Kidney epithelial cell (primary cell): ENCODE measurements around the gene APBB1IP. TPM values are rescaled to one million over a fixed set of nuclear protein-coding genes. Genes with fewer than 3 reads are reported as not detected.

ENCODE experiments used
- DNase-seq: peaks from one replicate; pipeline ENCODE4 v3.0.0-alpha.2; 2010; ENCODE audit warnings: low read depth
- H3K27me3 ChIP-seq: 2 replicates; pipeline ENCODE4 v1.6.0; 2011; ENCODE audit warnings: low read length; ENCODE audit not compliant: control insufficient read depth, insufficient read depth
- H3K36me3 ChIP-seq: 2 replicates; pipeline ENCODE4 v1.5.1; 2011; ENCODE audit warnings: low read length; ENCODE audit not compliant: control insufficient read depth, insufficient read depth
- H3K4me3 ChIP-seq: 2 replicates; pipeline ENCODE4 v1.5.1; 2011; ENCODE audit warnings: low read depth, mild to moderate bottlenecking, control low read depth, low read length
- total RNA-seq: library from RNA; depleted of rRNA; stranded (reverse); fragments of >200 nt; gene quantifications from 2 replicates; pipeline ENCODE4 v1.2.3, GENCODE V29; 2015
- TF ChIP-seq, protein P1 (sequence below): IDR thresholded peaks from 2 replicates; pipeline ENCODE4 v1.5.1; 2011; ENCODE audit warnings: mild to moderate bottlenecking, moderate library complexity, low read length, control low read depth, inconsistent platforms; ENCODE audit not compliant: insufficient read depth, poor library complexity, severe bottlenecking

APBB1IP gene
- total RNA-seq, 1 donor from 2014 or later: 1.8 TPM

DNA sequence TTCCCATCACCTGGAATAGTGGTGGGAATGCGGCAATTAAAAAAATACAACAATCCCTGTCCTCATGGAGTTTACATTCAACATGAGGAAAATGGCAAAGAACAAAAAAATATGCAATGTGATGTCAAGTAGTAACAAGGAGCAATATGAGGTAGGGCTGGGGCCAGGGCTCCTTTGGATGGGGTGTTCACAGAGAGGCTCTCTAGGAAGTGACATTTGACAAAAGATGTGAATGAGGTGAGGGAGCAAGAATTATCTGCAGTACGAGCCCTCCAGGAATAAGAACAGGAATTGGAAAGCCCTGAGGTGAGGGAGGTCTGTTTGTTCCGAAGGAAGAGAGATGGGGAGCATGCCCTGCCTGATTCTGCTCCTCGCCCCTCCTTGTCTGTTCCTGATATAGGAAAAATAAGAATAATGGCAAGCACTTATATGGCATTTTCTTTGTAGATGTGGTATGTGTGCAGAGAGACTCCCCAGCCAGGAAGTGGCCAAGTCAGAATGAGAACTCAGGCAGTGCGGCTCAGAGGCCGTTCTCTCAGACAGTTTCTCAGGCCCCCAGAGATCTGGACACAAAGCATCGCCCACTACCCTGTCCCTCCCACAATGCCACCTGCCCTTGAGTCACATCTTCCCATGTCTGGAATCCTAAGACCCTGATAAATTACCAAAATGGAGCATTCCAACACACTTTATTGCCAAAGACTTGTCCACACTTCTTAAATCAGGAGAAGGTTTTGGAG, 105.6 kb downstream of the APBB1IP start:
- TF ChIP-seq, protein P1, sequence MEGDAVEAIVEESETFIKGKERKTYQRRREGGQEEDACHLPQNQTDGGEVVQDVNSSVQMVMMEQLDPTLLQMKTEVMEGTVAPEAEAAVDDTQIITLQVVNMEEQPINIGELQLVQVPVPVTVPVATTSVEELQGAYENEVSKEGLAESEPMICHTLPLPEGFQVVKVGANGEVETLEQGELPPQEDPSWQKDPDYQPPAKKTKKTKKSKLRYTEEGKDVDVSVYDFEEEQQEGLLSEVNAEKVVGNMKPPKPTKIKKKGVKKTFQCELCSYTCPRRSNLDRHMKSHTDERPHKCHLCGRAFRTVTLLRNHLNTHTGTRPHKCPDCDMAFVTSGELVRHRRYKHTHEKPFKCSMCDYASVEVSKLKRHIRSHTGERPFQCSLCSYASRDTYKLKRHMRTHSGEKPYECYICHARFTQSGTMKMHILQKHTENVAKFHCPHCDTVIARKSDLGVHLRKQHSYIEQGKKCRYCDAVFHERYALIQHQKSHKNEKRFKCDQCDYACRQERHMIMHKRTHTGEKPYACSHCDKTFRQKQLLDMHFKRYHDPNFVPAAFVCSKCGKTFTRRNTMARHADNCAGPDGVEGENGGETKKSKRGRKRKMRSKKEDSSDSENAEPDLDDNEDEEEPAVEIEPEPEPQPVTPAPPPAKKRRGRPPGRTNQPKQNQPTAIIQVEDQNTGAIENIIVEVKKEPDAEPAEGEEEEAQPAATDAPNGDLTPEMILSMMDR: no peak
- no peak overlapping the region for H3K4me3 ChIP-seq
- DNase-seq: no peak

DNA sequence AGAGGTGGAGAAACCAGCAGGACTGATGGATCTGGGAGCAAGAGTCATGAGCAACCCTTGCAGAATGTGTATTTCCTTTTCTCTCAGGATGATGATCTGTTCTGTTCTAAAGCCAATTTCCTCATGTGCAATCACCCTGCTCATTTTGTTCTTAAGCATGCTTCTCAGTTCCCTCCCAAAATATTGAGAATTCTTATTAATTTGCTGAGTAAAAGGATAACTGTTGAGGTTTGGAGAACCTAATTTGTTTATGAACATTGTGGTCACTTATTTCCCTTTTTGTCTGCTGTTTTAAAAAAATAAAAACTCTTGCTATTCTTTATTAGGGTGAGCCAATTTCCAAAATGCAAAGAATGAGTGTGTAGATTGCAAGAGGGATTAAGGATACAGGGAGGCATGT, 106.8 kb downstream of the APBB1IP start:
- H3K27me3 ChIP-seq: no peaks in the 10 kb centered on the region
- H3K36me3 ChIP-seq: no peaks in the 10 kb centered on the region
- no peak overlapping the region for H3K4me3 ChIP-seq
- TF ChIP-seq, protein P1: no peak
- DNase-seq: no peak

More for the DNA sequence above, 105.6 kb downstream of the APBB1IP start:
- Histone ChIP-seq H3K27me3 (no peaks in the 10 kb centered on the region), H3K36me3 (no peaks in the 10 kb centered on the region)

DNA sequence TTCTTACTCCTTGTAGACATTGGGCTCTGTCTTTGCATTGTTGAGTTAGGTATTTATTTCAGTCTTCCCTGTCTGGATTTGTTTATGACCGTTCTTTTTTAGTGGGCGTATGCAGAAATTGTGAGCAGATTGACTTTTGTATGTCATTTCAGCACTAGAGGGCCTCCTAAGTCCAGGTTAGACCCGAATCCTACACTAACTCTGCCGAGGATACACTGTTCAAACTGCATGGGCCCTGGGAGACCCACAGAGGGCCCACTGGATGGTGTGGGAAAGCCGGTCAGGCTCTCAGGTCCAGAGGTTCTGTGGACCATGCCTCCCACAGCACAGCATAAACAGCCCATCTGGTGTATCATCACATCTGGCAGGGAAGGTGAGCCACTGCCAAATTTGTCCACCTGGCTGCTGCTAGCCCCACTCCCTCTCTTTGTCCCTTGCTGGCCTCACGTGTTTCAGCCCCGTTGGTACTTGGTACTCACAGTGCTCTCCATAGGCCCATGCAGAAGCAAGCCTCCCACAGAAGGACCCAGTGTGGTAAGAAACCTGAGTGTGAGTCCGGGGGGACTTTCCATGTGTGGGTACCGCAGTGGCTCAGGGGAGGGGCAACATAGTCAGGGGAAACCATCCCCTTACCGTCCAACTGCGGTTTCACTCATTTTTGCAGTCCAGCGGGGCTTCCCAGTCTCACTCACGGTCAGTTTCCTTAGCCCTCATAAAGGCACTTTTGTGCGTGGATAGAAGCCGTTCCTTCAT, 112.8 kb downstream of the APBB1IP start:
- no peak for DNase-seq
- no peak overlapping the region for H3K4me3 ChIP-seq
- H3K36me3 ChIP-seq: no peaks in the 10 kb centered on the region
- TF ChIP-seq, protein P1: no peak
- no peaks in the 10 kb centered on the region for H3K27me3 ChIP-seq

DNA sequence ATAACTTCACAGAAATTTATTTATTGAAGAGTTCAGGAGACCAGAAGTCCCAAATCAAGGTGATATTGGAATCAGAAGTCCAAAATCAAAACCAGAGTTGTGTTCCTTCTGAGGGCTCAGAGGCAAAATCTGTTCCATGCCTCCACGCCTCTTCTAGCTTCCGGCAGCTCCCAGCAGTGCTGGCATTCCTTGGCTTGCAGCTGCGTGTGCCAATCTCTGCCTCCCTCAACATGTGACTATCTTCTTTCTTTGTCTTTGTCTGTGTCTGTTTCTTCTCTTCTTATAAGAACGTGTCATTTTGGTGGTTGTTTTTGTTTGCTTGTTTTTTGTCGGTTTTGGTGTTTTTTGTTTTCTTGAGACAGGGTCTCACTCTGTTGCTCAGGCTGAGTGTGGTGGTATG, 116.1 kb downstream of the APBB1IP start:
- no peaks in the 10 kb centered on the region for H3K36me3 ChIP-seq
- TF ChIP-seq, protein P1: no peak

DNA sequence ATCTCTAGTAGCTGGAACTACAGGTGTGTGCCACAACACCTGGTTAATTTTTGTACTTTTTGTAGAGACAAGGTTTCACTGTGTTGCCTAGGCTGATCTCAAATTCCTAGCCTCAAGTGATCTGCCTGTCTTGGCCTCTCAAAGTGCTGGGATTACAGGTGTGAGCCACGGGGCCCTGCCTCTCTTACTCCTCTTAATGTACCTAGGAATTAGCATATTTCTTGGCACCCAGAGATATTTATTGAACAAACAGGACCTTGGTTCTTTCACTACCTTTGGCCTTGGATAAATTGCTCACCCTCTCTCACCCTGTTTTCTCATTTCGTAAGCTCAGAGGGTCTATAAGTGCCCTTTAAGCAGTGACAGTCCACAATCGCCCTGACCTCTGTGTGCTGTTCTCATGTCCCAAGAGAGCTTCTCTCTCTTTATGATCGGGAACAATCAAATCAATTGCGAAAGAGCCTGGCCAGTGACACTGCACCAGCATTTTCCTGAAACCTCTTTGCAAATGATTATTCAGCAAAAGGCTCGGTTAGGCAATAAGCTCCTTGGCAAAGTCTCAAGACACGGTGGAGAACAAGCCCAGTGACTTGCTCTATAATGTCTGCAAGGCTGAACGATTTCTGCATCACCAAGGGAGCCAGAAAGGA, 117.7 kb downstream of the APBB1IP start:
- TF ChIP-seq, protein P1: no peak
- peak; percentile 73 for DNase-seq
- Histone ChIP-seq H3K36me3 (no peaks in the 10 kb centered on the region), H3K27me3 (no peaks in the 10 kb centered on the region), H3K4me3 (no peak overlapping the region)

More for the DNA sequence above, 116.1 kb downstream of the APBB1IP start:
- Histone ChIP-seq H3K4me3 (no peak overlapping the region), H3K27me3 (no peaks in the 10 kb centered on the region)
- no peak for DNase-seq
